Breast epithelium (tissue), 3 donors: ENCODE data around the gene METTL16.
"Not testable (repeated sequence)": the region's sequence is repeated elsewhere in the genome, so short reads cannot be mapped to it uniquely, and the experiment has no call there.

Source experiments
- POLR2AphosphoS5 ChIP-seq, 3 donors: sonication (generic); formaldehyde crosslinking; IDR thresholded peaks; one replicate each; pipeline ENCODE4 v1.6.1; 2017; ENCODE audit warnings: antibody characterized with exemption in 3 of 3
- TF ChIP-seq, protein P1 (sequence below), 3 donors: fragments of 450-650 bp; IDR thresholded peaks; one replicate each; pipeline ENCODE4 v1.5.1; 2016 to 2017; ENCODE audit warnings: antibody characterized with exemption in 3 of 3, mild to moderate bottlenecking in 3 of 3, moderate library complexity in 3 of 3

DNA sequence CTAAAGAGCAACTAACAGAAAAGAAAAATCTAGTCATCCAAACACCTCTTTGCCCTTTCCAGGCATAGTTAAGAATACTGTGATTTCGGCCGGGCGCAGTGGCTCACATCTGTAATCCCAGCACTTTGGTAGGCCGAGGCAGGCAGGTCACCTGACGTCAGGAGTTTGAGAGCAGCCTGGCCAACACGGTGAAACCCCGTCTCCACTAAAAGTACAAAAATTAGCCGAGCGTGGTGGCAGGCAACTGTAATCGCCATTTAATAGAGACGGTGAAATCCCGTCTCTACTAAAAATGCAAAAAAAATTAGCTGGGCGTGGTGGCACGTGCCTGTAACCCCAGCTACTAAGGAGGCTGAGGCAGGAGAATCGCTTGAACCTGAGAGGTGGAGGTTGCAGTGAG is 22.4 kb downstream of the METTL16 start:
- TF ChIP-seq, protein P1, sequence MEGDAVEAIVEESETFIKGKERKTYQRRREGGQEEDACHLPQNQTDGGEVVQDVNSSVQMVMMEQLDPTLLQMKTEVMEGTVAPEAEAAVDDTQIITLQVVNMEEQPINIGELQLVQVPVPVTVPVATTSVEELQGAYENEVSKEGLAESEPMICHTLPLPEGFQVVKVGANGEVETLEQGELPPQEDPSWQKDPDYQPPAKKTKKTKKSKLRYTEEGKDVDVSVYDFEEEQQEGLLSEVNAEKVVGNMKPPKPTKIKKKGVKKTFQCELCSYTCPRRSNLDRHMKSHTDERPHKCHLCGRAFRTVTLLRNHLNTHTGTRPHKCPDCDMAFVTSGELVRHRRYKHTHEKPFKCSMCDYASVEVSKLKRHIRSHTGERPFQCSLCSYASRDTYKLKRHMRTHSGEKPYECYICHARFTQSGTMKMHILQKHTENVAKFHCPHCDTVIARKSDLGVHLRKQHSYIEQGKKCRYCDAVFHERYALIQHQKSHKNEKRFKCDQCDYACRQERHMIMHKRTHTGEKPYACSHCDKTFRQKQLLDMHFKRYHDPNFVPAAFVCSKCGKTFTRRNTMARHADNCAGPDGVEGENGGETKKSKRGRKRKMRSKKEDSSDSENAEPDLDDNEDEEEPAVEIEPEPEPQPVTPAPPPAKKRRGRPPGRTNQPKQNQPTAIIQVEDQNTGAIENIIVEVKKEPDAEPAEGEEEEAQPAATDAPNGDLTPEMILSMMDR (IDR thresholded peaks at IDR 0.05), result not testable (repeated sequence)
- not testable (repeated sequence) for TF ChIP-seq POLR2AphosphoS5 (IDR thresholded peaks at IDR 0.05)
